ENCODE measurements around the gene KIR3DL3. TPM values are rescaled to one million over a fixed set of nuclear protein-coding genes. Genes with fewer than 3 reads are reported as not detected.
"Not testable (repeated sequence)": the region's sequence is repeated elsewhere in the genome, so short reads cannot be mapped to it uniquely, and the experiment has no call there.

KIR3DL3 gene
- total RNA-seq, 1 donor from 2014 or later, result not detected

GRCh38 chr19:54709212-54709948 lies 14.9 kb upstream of the KIR3DL3 start:
- Mint-ChIP-seq H3K9me3 (ENCODE audit: unreplicated experiment) (peaks cover 31% of the 10 kb centered on the region), H3K27ac (ENCODE audit: unreplicated experiment) (no peak overlapping the region), H3K4me1 (ENCODE audit: unreplicated experiment) (no peaks in the 10 kb centered on the region), H3K4me3 (ENCODE audit: unreplicated experiment) (no peak overlapping the region), H3K27me3 (ENCODE audit: unreplicated experiment) (peaks cover 7% of the 10 kb centered on the region), H3K36me3 (ENCODE audit: low read depth, unreplicated experiment) (peaks cover 12% of the 10 kb centered on the region)
- DNase-seq (ENCODE audit: low spot score), result no peak
- TF ChIP-seq CTCF (IDR thresholded peaks at IDR 0.05; ENCODE audit: unreplicated experiment), result no peak

- peaks cover 25% of the 10 kb centered on the region for H3K9me3 Mint-ChIP-seq (ENCODE audit: unreplicated experiment)
- H3K27ac Mint-ChIP-seq (ENCODE audit: unreplicated experiment); H3K27me3 Mint-ChIP-seq (ENCODE audit: unreplicated experiment); H3K4me3 Mint-ChIP-seq (ENCODE audit: unreplicated experiment); DNase-seq (ENCODE audit: low spot score); H3K4me1 Mint-ChIP-seq (ENCODE audit: unreplicated experiment); H3K36me3 Mint-ChIP-seq (ENCODE audit: low read depth, unreplicated experiment): not testable (repeated sequence)
Measured at GRCh38 chr19:54709956-54710355, 14.3 kb upstream of the KIR3DL3 start.

- H3K27ac Mint-ChIP-seq (ENCODE audit: unreplicated experiment), result no peak overlapping the region
- H3K4me1 Mint-ChIP-seq (ENCODE audit: unreplicated experiment), result no peaks in the 10 kb centered on the region
- peaks cover 23% of the 10 kb centered on the region for H3K36me3 Mint-ChIP-seq (ENCODE audit: low read depth, unreplicated experiment)
- no peak for DNase-seq (ENCODE audit: low spot score)
- no peak for TF ChIP-seq CTCF (IDR thresholded peaks at IDR 0.05; ENCODE audit: unreplicated experiment)
- H3K27me3 Mint-ChIP-seq (ENCODE audit: unreplicated experiment), result peaks cover 15% of the 10 kb centered on the region
- peak overlapping the region; percentile 42 for H3K4me3 Mint-ChIP-seq (ENCODE audit: unreplicated experiment)
- H3K9me3 Mint-ChIP-seq (ENCODE audit: unreplicated experiment), result peaks cover 53% of the 10 kb centered on the region
Measured at GRCh38 chr19:54724644-54725043, 402 bp downstream of the KIR3DL3 start.

GRCh38 chr19:54725321-54725720 lies 1.1 kb downstream of the KIR3DL3 start:
- DNase-seq (ENCODE audit: low spot score), result no peak
- H3K36me3 Mint-ChIP-seq (ENCODE audit: low read depth, unreplicated experiment), result peaks cover 23% of the 10 kb centered on the region
- H3K9me3 Mint-ChIP-seq (ENCODE audit: unreplicated experiment), result peaks cover 49% of the 10 kb centered on the region
- H3K27ac Mint-ChIP-seq (ENCODE audit: unreplicated experiment), result no peak overlapping the region
- no peak overlapping the region for H3K4me3 Mint-ChIP-seq (ENCODE audit: unreplicated experiment)
- peaks cover 15% of the 10 kb centered on the region for H3K27me3 Mint-ChIP-seq (ENCODE audit: unreplicated experiment)
- H3K4me1 Mint-ChIP-seq (ENCODE audit: unreplicated experiment), result no peaks in the 10 kb centered on the region
- no peak for TF ChIP-seq CTCF (IDR thresholded peaks at IDR 0.05; ENCODE audit: unreplicated experiment)

- Mint-ChIP-seq H3K27ac (ENCODE audit: unreplicated experiment) (no peak overlapping the region), H3K4me1 (ENCODE audit: unreplicated experiment) (no peaks in the 10 kb centered on the region), H3K27me3 (ENCODE audit: unreplicated experiment) (peaks cover 16% of the 10 kb centered on the region), H3K4me3 (ENCODE audit: unreplicated experiment) (no peak overlapping the region), H3K36me3 (ENCODE audit: low read depth, unreplicated experiment) (peaks cover 34% of the 10 kb centered on the region), H3K9me3 (ENCODE audit: unreplicated experiment) (peaks cover 58% of the 10 kb centered on the region)
- no peak for DNase-seq (ENCODE audit: low spot score)
- no peak for TF ChIP-seq CTCF (IDR thresholded peaks at IDR 0.05; ENCODE audit: unreplicated experiment)
Measured at GRCh38 chr19:54727562-54727961, 3.3 kb downstream of the KIR3DL3 start.

Measured in endothelial cell (in vitro differentiated cells).